K562 (cell line): ENCODE results near the gene WDR86. TPM values are rescaled to one million over a fixed set of nuclear protein-coding genes. Genes with fewer than 3 reads are reported as not detected.

Experiments used
- ATF4 ChIP-seq: fragments of 450-650 bp; formaldehyde crosslinking; IDR thresholded peaks from 2 replicates; pipeline ENCODE4 v1.4.0; 2022; ENCODE audit warnings: mild to moderate bottlenecking, moderate library complexity
- BRCA1 ChIP-seq, 2 experiments: fragments of 450-650 bp in 1 of 2; sonication (generic) in 1 of 2; formaldehyde crosslinking in 1 of 2; IDR thresholded peaks; 2 replicates each; pipeline versions ENCODE4 v1.5.0 to v1.6.1; 2017 to 2020; ENCODE audit warnings: mild to moderate bottlenecking in 1 of 2, missing genetic modification reagents in 1 of 2
- BRD9 ChIP-seq: fragments of 450-650 bp; IDR thresholded peaks from 2 replicates; pipeline ENCODE4 v1.6.1; 2018; ENCODE audit warnings: low read depth; ENCODE audit not compliant: partially characterized antibody
- CBX3 ChIP-seq, 2 experiments: IDR thresholded peaks; 1 replicate in 1 of 2; 2 replicates in 1 of 2; pipeline ENCODE4 v1.6.1; 2012; ENCODE audit warnings: inconsistent platforms in 2 of 2, low read length in 2 of 2, borderline replicate concordance in 1 of 2, control low read depth in 1 of 2
- CHD1 ChIP-seq: fragments of 200-600 bp; sonication (generic); IDR thresholded peaks from one replicate; pipeline ENCODE4 v1.6.1; 2012; ENCODE audit warnings: mild to moderate bottlenecking, moderate library complexity, low read length, inconsistent platforms
- E2F1 ChIP-seq: sonication (generic); formaldehyde crosslinking; IDR thresholded peaks from 2 replicates; pipeline ENCODE4 v1.8.1; 2023; ENCODE audit warnings: mild to moderate bottlenecking, missing genetic modification reagents, moderate library complexity
- HNRNPH1 ChIP-seq: fragments of 200-400 bp; formaldehyde crosslinking; optimal IDR thresholded peaks from 2 replicates; pipeline ENCODE3; 2017; ENCODE audit warnings: low read depth, mild to moderate bottlenecking, low read length, moderate library complexity
- HNRNPK ChIP-seq: fragments of 200-400 bp; formaldehyde crosslinking; IDR thresholded peaks from one replicate; pipeline ENCODE4 v1.6.1; 2018; ENCODE audit warnings: mild to moderate bottlenecking, low read depth, low read length; ENCODE audit not compliant: poor library complexity, severe bottlenecking
- MEF2A ChIP-seq: IDR thresholded peaks from 2 replicates; pipeline ENCODE4 v1.6.1; 2011; ENCODE audit warnings: low read depth, mild to moderate bottlenecking, low read length, moderate library complexity; ENCODE audit not compliant: control insufficient read depth
- NRF1 ChIP-seq, 2 experiments: fragments of 450-650 bp; IDR thresholded peaks in 1 of 2; conservative IDR thresholded peaks in 1 of 2; 2 replicates each; pipeline ENCODE4 v1.6.1; 2014; ENCODE audit warnings: mild to moderate bottlenecking in 2 of 2
- PBX2 ChIP-seq, 2 experiments: IDR thresholded peaks in 1 of 2; conservative IDR thresholded peaks in 1 of 2; 2 replicates each; pipeline ENCODE4 v1.6.1; 2016; ENCODE audit warnings: low read depth in 2 of 2, mild to moderate bottlenecking in 1 of 2, missing compliant biosample characterization in 1 of 2, missing genetic modification characterization in 1 of 2, moderate library complexity in 1 of 2
- PRDM10 ChIP-seq: fragments of 450-650 bp; IDR thresholded peaks from 2 replicates; pipeline ENCODE4 v1.6.1; 2018; ENCODE audit not compliant: partially characterized antibody
- SNAPC5 ChIP-seq: fragments of 250-450 bp; sonication (Bioruptor Pico); IDR thresholded peaks from 2 replicates; pipeline ENCODE4 v1.8.0; 2021; ENCODE audit warnings: moderate library complexity, mild to moderate bottlenecking, inconsistent platforms
- TCFL5 ChIP-seq: fragments of 250-450 bp; sonication (Bioruptor Pico); conservative IDR thresholded peaks from 2 replicates; pipeline ENCODE4 v1.6.1; 2021; ENCODE audit warnings: mild to moderate bottlenecking, moderate library complexity, matching md5 sums
- ZNF12 ChIP-seq: sonication (generic); formaldehyde crosslinking; IDR thresholded peaks from 2 replicates; pipeline ENCODE4 v1.4.0; 2020; ENCODE audit warnings: mild to moderate bottlenecking, missing genetic modification reagents
- ZNF79 ChIP-seq: fragments of 250-450 bp; sonication (Bioruptor Pico); IDR thresholded peaks from 2 replicates; pipeline ENCODE4 v1.4.0; 2020; ENCODE audit warnings: low read depth, mild to moderate bottlenecking, moderate library complexity
- polyA plus RNA-seq, 8 experiments: library from polyadenylated mRNA; depleted of rRNA in 4 of 8; stranded (reverse) in 5 of 8; unstranded in 3 of 8; fragments of >200 nt; fragmentation: Nextera tagmentation in 2 of 8; fragmentation: Illumina TruSeq in 1 of 8; extraction: Ambion mirVana in 2 of 8; extraction: Trizol in 1 of 8; gene quantifications; 2 replicates each; pipeline versions ENCODE4 v1.2.1 to v1.2.3, GENCODE V29; 2011 to 2014; ENCODE audit warnings: inconsistent platforms in 1 of 8, missing spikeins in 1 of 8
- total RNA-seq, 7 experiments: library from RNA; depleted of rRNA in 6 of 7; stranded (reverse); fragments of >200 nt in 6 of 7; fragmentation: Illumina TruSeq in 2 of 7; extraction: Trizol in 2 of 7; gene quantifications; 2 replicates each; pipeline versions ENCODE4 v1.2.1 to v1.2.3, GENCODE V29; 2011 to 2021; ENCODE audit warnings: low replicate concordance in 1 of 7

WDR86 gene
- total and polyA plus RNA-seq, 9 of the 15 experiments (the other 6 are each of a cell fraction or from before 2014, with no cell fraction given): 0.24 TPM; not detected in 8

GRCh38 chr7:151448261-151449252 is 38.7 kb upstream of the WDR86 start (continued):
- TF ChIP-seq CHD1 (no peak), ATF4 (CRISPR knock-in tag) (no peak), CBX3 (IDR thresholded peaks at IDR 0.05; ENCODE audit: borderline replicate concordance in 1 of 2, low read length in 2 of 2) (no peak), TCFL5 (CRISPR knock-in tag) (no peak), ZNF12 (peak; percentile 34; the same call in 1 of the 2 replicates), E2F1 (CRISPR knock-in tag) (no peak), MEF2A (no peak), BRCA1 (IDR thresholded peaks at IDR 0.05) (no peak), BRCA1 (CRISPR knock-in tag; IDR thresholded peaks at IDR 0.05) (no peak), SNAPC5 (no peak), HNRNPK (no peak), ZNF79 (CRISPR knock-in tag) (no peak), NRF1 (conservative IDR thresholded peaks at IDR 0.05 in 1 of 2, IDR thresholded peaks at IDR 0.05 in 1 of 2) (peak; percentile 11 to 24; a peak in 1 of 4 replicates), BRD9 (no peak), PRDM10 (no peak), PBX2 (CRISPR knock-in tag; IDR thresholded peaks at IDR 0.05; ENCODE audit: low read depth) (no peak), PBX2 (tag; conservative IDR thresholded peaks at IDR 0.05; ENCODE audit: low read depth) (no peak), HNRNPH1 (no peak)
